COR-L47 (cell line): ENCODE measurements around the gene RNF227.
"Not testable (repeated sequence)": the region's sequence is repeated elsewhere in the genome, so short reads cannot be mapped to it uniquely, and the experiment has no call there.

Experiments
- DNase-seq: peaks from one replicate; lab custom pipeline; 2025; lab: John Stamatoyannopoulos, UW

Gene RNF227

GRCh38 chr17:7864384-7864783, 51.7 kb downstream of the RNF227 start:
- not testable (repeated sequence) for DNase-seq
